GM12878 (cell line): ENCODE measurements around the gene PITPNC1. TPM values are rescaled to one million over a fixed set of nuclear protein-coding genes. Genes with fewer than 3 reads are reported as not detected.
A peak's percentile ranks its signal among the peaks of the same experiment; 100 is the strongest.

Experiments
- ATAC-seq: fragments of 200-7000 bp; cut with Tn5 transposase; 3 replicates; pipeline ENCODE4 v1.9.1; 2020; ENCODE audit warnings: mild to moderate bottlenecking, moderate library complexity
- BruUV-seq: library from RNA; stranded (reverse); fragments of 400-500 nt; replicated peaks from 2 replicates; lab custom pipeline; 2021; lab: Mats Ljungman, UMichigan
- CTCF ChIA-PET: fragments of 300-600 bp; sonication (Branson Sonifier 250); formaldehyde crosslinking; extraction: SDS; loops from one replicate; lab custom pipeline; 2021; ENCODE audit warnings: inconsistent platforms; lab: Yijun Ruan, JAX
- POLR2A ChIA-PET: fragments of 350-600 bp; formaldehyde crosslinking; extraction: SDS; loops from one replicate; lab custom pipeline; 2021; ENCODE audit warnings: inconsistent platforms; lab: Charles Lee
- RAD21 ChIA-PET: fragments of 300-600 bp; sonication (Branson Sonifier 250); formaldehyde crosslinking; loops from one replicate; lab custom pipeline; 2023; ENCODE audit warnings: antibody characterized with exemption; ENCODE audit not compliant: unreplicated experiment; lab: Charles Lee
- SMC1A ChIA-PET: fragments of 300-600 bp; sonication (Branson Sonifier 250); formaldehyde crosslinking; loops from one replicate; lab custom pipeline; 2023; ENCODE audit not compliant: unreplicated experiment, uncharacterized antibody; lab: Charles Lee
- DNase-seq: peaks from one replicate; pipeline ENCODE4 v3.0.0-alpha.2; 2011; ENCODE audit warnings: low read depth, low spot score
- FAIRE-seq: peaks from 3 replicates; lab custom pipeline; 2011; peaks lifted over from hg19 to GRCh38; lab: Jason Lieb, UNC
- H2AFZ ChIP-seq: 2 replicates; pipeline ENCODE4 v1.6.0; 2011; ENCODE audit warnings: low read depth, low read length, control low read depth; ENCODE audit not compliant: control insufficient read depth
- H3K27ac ChIP-seq: 2 replicates; pipeline ENCODE4 v1.5.1; 2011; ENCODE audit warnings: control low read depth; ENCODE audit not compliant: control insufficient read depth, insufficient read depth
- H3K27me3 ChIP-seq, 2 experiments: replicated peaks in 1 of 2; 2 replicates each; pipeline versions ENCODE4 v1.6.0 to v1.6.1; 2011; ENCODE audit warnings: low read length in 1 of 2; ENCODE audit not compliant: control insufficient read depth in 2 of 2, insufficient read depth in 2 of 2
- H3K36me3 ChIP-seq, 2 experiments: 2 replicates each; pipeline ENCODE4 v1.5.1; 2011; ENCODE audit warnings: low read length in 1 of 2; ENCODE audit not compliant: control insufficient read depth in 2 of 2, insufficient read depth in 2 of 2
- H3K4me1 ChIP-seq: 2 replicates; pipeline ENCODE4 v1.6.1; 2011; ENCODE audit warnings: mild to moderate bottlenecking, low read length, moderate library complexity, mixed read lengths; ENCODE audit not compliant: control insufficient read depth, insufficient read depth
- H3K4me2 ChIP-seq: 2 replicates; pipeline ENCODE4 v1.6.0; 2011; ENCODE audit warnings: control low read depth; ENCODE audit not compliant: control insufficient read depth, insufficient read depth
- H3K4me3 ChIP-seq: fragments of 200-600 bp; sonication (generic); 2 replicates; pipeline ENCODE4 v1.5.1; 2016
- H3K79me2 ChIP-seq: 2 replicates; pipeline ENCODE4 v1.6.0; 2011; ENCODE audit warnings: low read length; ENCODE audit not compliant: control insufficient read depth, insufficient read depth
- H3K9ac ChIP-seq: 2 replicates; pipeline ENCODE4 v1.8.0; 2011; ENCODE audit warnings: low read length, control low read depth, mixed read lengths; ENCODE audit not compliant: control insufficient read depth, insufficient read depth
- H3K9me3 ChIP-seq: replicated peaks from 3 replicates; pipeline ENCODE4 v1.5.1; 2011; ENCODE audit warnings: mild to moderate bottlenecking, low read length; ENCODE audit not compliant: control insufficient read depth, insufficient read depth
- H4K20me1 ChIP-seq: 2 replicates; pipeline ENCODE4 v1.6.0; 2011; ENCODE audit not compliant: control insufficient read depth, insufficient read depth
- CREB1 ChIP-seq: IDR thresholded peaks from 2 replicates; pipeline ENCODE4 v1.6.1; 2012; ENCODE audit warnings: low read depth, mild to moderate bottlenecking, inconsistent platforms
- HDGF ChIP-seq: fragments of 450-650 bp; IDR thresholded peaks from 2 replicates; pipeline ENCODE4 v1.6.1; 2016; ENCODE audit warnings: antibody characterized with exemption
- WGBS: methylation state at CpG from one replicate; pipeline ENCODE4 v1.1.6; 2016; ENCODE audit warnings: low lambda C conversion rate; ENCODE audit not compliant: insufficient replicate concordance, insufficient coverage; ENCODE audit errors: missing lambda C conversion rate; 5-methylcytosine and 5-hydroxymethylcytosine counted together
- in situ Hi-C: fragments of 300-500 bp; cut with MboI; formaldehyde crosslinking; loops from 9 replicates; pipeline ENCODE4 v1.14.3; 2018; ENCODE audit warnings: mixed read lengths
- intact Hi-C: fragments of 100-400 bp; cut with micrococcal nuclease; formaldehyde crosslinking; loops from one replicate; pipeline ENCODE4 v1.14.2; 2022; ENCODE audit not compliant: unreplicated experiment
- polyA plus RNA-seq, 11 experiments: library from polyadenylated mRNA; depleted of rRNA in 4 of 11; unstranded in 6 of 11; stranded (reverse) in 5 of 11; fragments of >200 nt; fragmentation: Nextera tagmentation in 4 of 11; fragmentation: Illumina TruSeq in 1 of 11; extraction: Ambion mirVana in 4 of 11; extraction: Trizol in 1 of 11; gene quantifications; 1 replicate in 1 of 11; 2 replicates in 10 of 11; pipeline versions ENCODE4 v1.2.1 to v1.2.3, GENCODE V29; 2011 to 2016; ENCODE audit warnings: inconsistent platforms in 2 of 11, missing spikeins in 2 of 11, low read depth in 1 of 11
- total RNA-seq, 4 experiments: library from RNA; depleted of rRNA in 3 of 4; stranded (reverse); fragments of >200 nt in 3 of 4; fragmentation: Illumina TruSeq in 1 of 4; extraction: Trizol in 1 of 4; gene quantifications; 2 replicates each; pipeline versions ENCODE4 v1.2.1 to v1.2.3, GENCODE V29; 2013 to 2021
- TF ChIP-seq, protein P1 (sequence below): fragments of 450-650 bp; IDR thresholded peaks from 2 replicates; pipeline ENCODE4 v1.6.1; 2016; ENCODE audit warnings: mild to moderate bottlenecking
- TF ChIP-seq, protein P2 (sequence below): IDR thresholded peaks from 2 replicates; pipeline ENCODE4 v1.6.1; 2011; ENCODE audit warnings: borderline replicate concordance, low read depth, mild to moderate bottlenecking, moderate library complexity, low read length; ENCODE audit not compliant: insufficient read depth, poor library complexity, severe bottlenecking

Gene PITPNC1
- total and polyA plus RNA-seq, 10 of the 15 experiments (the other 5 are each of a cell fraction or from before 2014, with no cell fraction given), result 12.2 to 62.4 (median 47.3) TPM

DNA sequence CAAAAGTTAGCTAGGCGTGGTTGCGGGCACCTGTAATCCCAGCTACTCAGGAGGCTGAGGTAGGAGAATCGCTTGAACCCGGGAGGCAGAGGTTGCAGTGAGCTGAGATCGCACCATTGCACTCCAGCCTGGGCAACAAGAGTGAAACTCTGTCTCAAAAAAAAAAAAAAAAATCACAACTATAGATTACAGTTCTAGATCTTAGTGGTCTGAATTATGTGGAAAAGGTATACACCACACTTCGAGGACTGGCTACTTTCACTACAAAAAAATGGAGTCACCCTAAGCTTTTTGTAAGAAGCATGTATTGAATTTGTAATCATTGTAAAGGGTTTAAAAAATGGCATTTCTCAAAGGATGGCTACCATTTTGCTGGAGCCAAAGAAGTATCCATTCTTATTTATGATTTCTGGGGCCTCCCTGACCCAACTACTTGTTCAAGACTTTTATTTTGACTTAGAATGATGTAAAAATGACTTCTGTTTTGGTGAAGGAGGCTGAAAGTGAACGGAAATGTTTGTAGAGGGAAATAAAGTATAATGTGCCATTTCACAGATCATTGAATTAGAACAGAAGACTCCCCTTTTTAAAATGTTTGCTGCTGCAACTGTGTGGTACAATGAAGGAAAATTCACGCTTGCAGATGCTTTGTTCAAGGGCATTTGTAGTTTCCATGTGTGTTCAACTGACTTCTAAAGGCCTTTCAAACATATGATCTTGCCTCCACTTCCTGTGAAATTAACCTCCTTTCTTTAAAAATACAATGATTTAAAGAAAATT, 303.6 kb downstream of the PITPNC1 start:
- in situ Hi-C loops, result no loop called here
- ChIA-PET SMC1A (interaction anchor here (0.7 to 5.4 kb wide), 8 partner anchors 7 to 302 kb away, joined by 3 to 49 read pairs (median 4); no protein-coding TSS in a partner anchor), CTCF (interaction anchor here (0.6 to 2.3 kb wide), 9 partner anchors 7 to 304 kb away, joined by 3 to 12 read pairs (median 5); no protein-coding TSS in a partner anchor), POLR2A (interaction anchor here (0.7 to 2.5 kb wide), 5 partner anchors 14 to 109 kb away, joined by 3 to 17 read pairs (median 4); no protein-coding TSS in a partner anchor), RAD21 (interaction anchor here (0.8 to 4.4 kb wide), 5 partner anchors 9 to 168 kb away, joined by 3 to 20 read pairs (median 4); no protein-coding TSS in a partner anchor)
- peak; percentile 12 for ATAC-seq
- TSS peak; percentile 5 for BruUV-seq
- Histone ChIP-seq H3K9ac (no peak overlapping the region), H3K4me3 (no peak overlapping the region), H3K27me3 (no peaks in the 10 kb centered on the region), H3K4me2 (peak overlapping the region; percentile 64; the same call in 1 of the 2 replicates), H4K20me1 (no peaks in the 10 kb centered on the region), H3K79me2 (no peaks in the 10 kb centered on the region), H3K4me1 (peaks cover 28% of the 10 kb centered on the region), H3K27ac (peak overlapping the region; percentile 88), H3K9me3 (no peaks in the 10 kb centered on the region), H2AFZ (no peak overlapping the region; the same call in 1 of the 2 replicates), H3K36me3 (peaks cover 0 to 3% of the 10 kb centered on the region in 2 experiments; a peak in 2 of 4 replicates)
- intact Hi-C loops, result no loop called here
- WGBS, result 73% methylated on average over 8 of the region's 8 CpGs
- TF ChIP-seq, protein P1, sequence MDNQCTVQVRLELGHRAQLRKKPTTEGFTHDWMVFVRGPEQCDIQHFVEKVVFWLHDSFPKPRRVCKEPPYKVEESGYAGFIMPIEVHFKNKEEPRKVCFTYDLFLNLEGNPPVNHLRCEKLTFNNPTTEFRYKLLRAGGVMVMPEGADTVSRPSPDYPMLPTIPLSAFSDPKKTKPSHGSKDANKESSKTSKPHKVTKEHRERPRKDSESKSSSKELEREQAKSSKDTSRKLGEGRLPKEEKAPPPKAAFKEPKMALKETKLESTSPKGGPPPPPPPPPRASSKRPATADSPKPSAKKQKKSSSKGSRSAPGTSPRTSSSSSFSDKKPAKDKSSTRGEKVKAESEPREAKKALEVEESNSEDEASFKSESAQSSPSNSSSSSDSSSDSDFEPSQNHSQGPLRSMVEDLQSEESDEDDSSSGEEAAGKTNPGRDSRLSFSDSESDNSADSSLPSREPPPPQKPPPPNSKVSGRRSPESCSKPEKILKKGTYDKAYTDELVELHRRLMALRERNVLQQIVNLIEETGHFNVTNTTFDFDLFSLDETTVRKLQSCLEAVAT, result peak; percentile 70; the same call in 1 of the 2 replicates
- TF ChIP-seq CREB1, result no peak
- 0 out of 2 replicates have a peak, but pooled peaks have one; percentile 41 for TF ChIP-seq HDGF
- TF ChIP-seq, protein P2, sequence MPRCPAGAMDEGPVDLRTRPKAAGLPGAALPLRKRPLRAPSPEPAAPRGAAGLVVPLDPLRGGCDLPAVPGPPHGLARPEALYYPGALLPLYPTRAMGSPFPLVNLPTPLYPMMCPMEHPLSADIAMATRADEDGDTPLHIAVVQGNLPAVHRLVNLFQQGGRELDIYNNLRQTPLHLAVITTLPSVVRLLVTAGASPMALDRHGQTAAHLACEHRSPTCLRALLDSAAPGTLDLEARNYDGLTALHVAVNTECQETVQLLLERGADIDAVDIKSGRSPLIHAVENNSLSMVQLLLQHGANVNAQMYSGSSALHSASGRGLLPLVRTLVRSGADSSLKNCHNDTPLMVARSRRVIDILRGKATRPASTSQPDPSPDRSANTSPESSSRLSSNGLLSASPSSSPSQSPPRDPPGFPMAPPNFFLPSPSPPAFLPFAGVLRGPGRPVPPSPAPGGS, result no peak
- peak; percentile 79 for FAIRE-seq
- DNase-seq, result no peak
